ELR (cell line): ENCODE measurements around the gene PITX1.
"Not testable (repeated sequence)": the region's sequence is repeated elsewhere in the genome, so short reads cannot be mapped to it uniquely, and the experiment has no call there.

Source experiments
- DNase-seq: peaks from one replicate; pipeline ENCODE4 v3.0.0-alpha.2; 2015; ENCODE audit warnings: low read depth

PITX1 gene

GRCh38 chr5:135033901-135034235 lies at the start of gene PITX1:
TSS of gene PITX1 (minus strand) at chr5:135034228. CDS start at chr5:135033881, 347 bp downstream.
- DNase-seq = peak; percentile 68

GRCh38 chr5:135083334-135083733 lies 49.3 kb upstream of the PITX1 start:
- DNase-seq = not testable (repeated sequence)

GRCh38 chr5:135081240-135081639 lies 47.2 kb upstream of the PITX1 start:
- DNase-seq = no peak

GRCh38 chr5:135079760-135080159 lies 45.7 kb upstream of the PITX1 start:
- no peak for DNase-seq

- no peak for DNase-seq
Observed at GRCh38 chr5:135079099-135079681, 45.2 kb upstream of the PITX1 start.

GRCh38 chr5:135076801-135077200 lies 42.8 kb upstream of the PITX1 start:
- DNase-seq = no peak

- DNase-seq = peak; percentile 34
Observed at GRCh38 chr5:135076051-135076491, 42.0 kb upstream of the PITX1 start.

- DNase-seq = no peak
Observed at GRCh38 chr5:135075621-135076020, 41.6 kb upstream of the PITX1 start.

GRCh38 chr5:135073761-135074345 lies 39.8 kb upstream of the PITX1 start:
- peak; percentile 66 for DNase-seq

- DNase-seq = no peak
Observed at GRCh38 chr5:135072387-135073281, 38.6 kb upstream of the PITX1 start.

- no peak for DNase-seq
Observed at GRCh38 chr5:135071311-135071710, 37.3 kb upstream of the PITX1 start.

- no peak for DNase-seq
Observed at GRCh38 chr5:135069895-135070657, 36.0 kb upstream of the PITX1 start.

- DNase-seq = no peak
Observed at GRCh38 chr5:135069016-135069770, 35.2 kb upstream of the PITX1 start.

- no peak for DNase-seq
Observed at GRCh38 chr5:135067587-135067986, 33.6 kb upstream of the PITX1 start.

GRCh38 chr5:135066781-135067180 lies 32.8 kb upstream of the PITX1 start:
- DNase-seq = no peak

GRCh38 chr5:135065306-135066265 lies 31.6 kb upstream of the PITX1 start:
- DNase-seq = no peak

GRCh38 chr5:135064235-135064570 lies 30.2 kb upstream of the PITX1 start:
- no peak for DNase-seq

GRCh38 chr5:135063511-135064234 lies 29.6 kb upstream of the PITX1 start:
- DNase-seq = no peak

- DNase-seq = no peak
Observed at GRCh38 chr5:135063056-135063445, 29.0 kb upstream of the PITX1 start.
